SK-N-SH treated with all-trans-retinoic acid at 6 μM for 48 hours (cell line): ENCODE data around the gene TMEM214.
A peak's percentile ranks its signal among the peaks of the same experiment; 100 is the strongest.

ENCODE experiments used
- ATAC-seq: fragments of 200-7000 bp; cut with Tn5 transposase; 3 replicates; pipeline ENCODE4 v1.9.1; 2020; ENCODE audit warnings: mild to moderate bottlenecking, moderate library complexity
- ARNTL ChIP-seq: fragments of 450-650 bp; formaldehyde crosslinking; IDR thresholded peaks from 2 replicates; pipeline ENCODE4 v1.5.0; 2020; ENCODE audit warnings: low read depth, mild to moderate bottlenecking, moderate library complexity, borderline replicate concordance
- CSDC2 ChIP-seq: fragments of 250-450 bp; sonication (Bioruptor Pico); IDR thresholded peaks from 2 replicates; pipeline ENCODE4 v1.5.0; 2020; ENCODE audit warnings: mild to moderate bottlenecking, moderate library complexity
- GLIS3 ChIP-seq: fragments of 250-450 bp; sonication (Bioruptor Pico); IDR thresholded peaks from 2 replicates; pipeline ENCODE4 v1.5.0; 2020; ENCODE audit warnings: mild to moderate bottlenecking, moderate library complexity
- ISL1 ChIP-seq: fragments of 250-450 bp; sonication (Bioruptor Pico); IDR thresholded peaks from 2 replicates; pipeline ENCODE4 v2.1.2; 2022; ENCODE audit warnings: mild to moderate bottlenecking, moderate library complexity
- OSR1 ChIP-seq: fragments of 250-450 bp; sonication (Bioruptor Pico); IDR thresholded peaks from 2 replicates; pipeline ENCODE4 v1.8.0; 2022; ENCODE audit warnings: moderate library complexity, mild to moderate bottlenecking, inconsistent platforms
- PPARA ChIP-seq: fragments of 250-450 bp; sonication (Bioruptor Pico); IDR thresholded peaks from 2 replicates; pipeline ENCODE4 v1.5.0; 2020; ENCODE audit warnings: mild to moderate bottlenecking, borderline replicate concordance
- RARB ChIP-seq: fragments of 250-450 bp; sonication (Bioruptor Pico); IDR thresholded peaks from 2 replicates; pipeline ENCODE4 v1.8.0; 2021; ENCODE audit warnings: mild to moderate bottlenecking, moderate library complexity
- TOX ChIP-seq: fragments of 250-450 bp; sonication (Bioruptor Pico); IDR thresholded peaks from 2 replicates; pipeline ENCODE4 v1.8.0; 2021; ENCODE audit warnings: mild to moderate bottlenecking, moderate library complexity, borderline replicate concordance
- ZC3H10 ChIP-seq: fragments of 250-450 bp; sonication (Bioruptor Pico); IDR thresholded peaks from 2 replicates; pipeline ENCODE4 v1.5.1; 2021; ENCODE audit warnings: mild to moderate bottlenecking, moderate library complexity
- ZNF565 ChIP-seq: fragments of 450-650 bp; formaldehyde crosslinking; conservative IDR thresholded peaks from 2 replicates; pipeline ENCODE4 v1.5.0; 2020; ENCODE audit warnings: low read depth, mild to moderate bottlenecking, moderate library complexity
- ZNF70 ChIP-seq: fragments of 450-650 bp; formaldehyde crosslinking; IDR thresholded peaks from 2 replicates; pipeline ENCODE4 v1.5.0; 2020; ENCODE audit warnings: mild to moderate bottlenecking, moderate library complexity
- ZNF8 ChIP-seq: fragments of 450-650 bp; formaldehyde crosslinking; IDR thresholded peaks from 2 replicates; pipeline ENCODE4 v1.5.0; 2020; ENCODE audit warnings: mild to moderate bottlenecking, moderate library complexity
- TF ChIP-seq, protein P1 (sequence below): fragments of 250-450 bp; sonication (Bioruptor Pico); IDR thresholded peaks from 2 replicates; pipeline ENCODE4 v1.8.0; 2021; ENCODE audit warnings: low read depth, mild to moderate bottlenecking, moderate library complexity, borderline replicate concordance
- TF ChIP-seq, protein P2 (sequence below): fragments of 250-450 bp; sonication (Bioruptor Pico); IDR thresholded peaks from 2 replicates; pipeline ENCODE4 v1.5.0; 2020; ENCODE audit warnings: mild to moderate bottlenecking, moderate library complexity
- TF ChIP-seq, protein P3 (sequence below): fragments of 250-450 bp; sonication (Bioruptor Pico); IDR thresholded peaks from 2 replicates; pipeline ENCODE4 v1.5.1; 2020; ENCODE audit warnings: low read depth, mild to moderate bottlenecking, moderate library complexity
- TF ChIP-seq, protein P4 (sequence below): fragments of 250-450 bp; sonication (Bioruptor Pico); IDR thresholded peaks from 2 replicates; pipeline ENCODE4 v1.5.1; 2021; ENCODE audit warnings: mild to moderate bottlenecking, moderate library complexity

The TMEM214 gene

DNA sequence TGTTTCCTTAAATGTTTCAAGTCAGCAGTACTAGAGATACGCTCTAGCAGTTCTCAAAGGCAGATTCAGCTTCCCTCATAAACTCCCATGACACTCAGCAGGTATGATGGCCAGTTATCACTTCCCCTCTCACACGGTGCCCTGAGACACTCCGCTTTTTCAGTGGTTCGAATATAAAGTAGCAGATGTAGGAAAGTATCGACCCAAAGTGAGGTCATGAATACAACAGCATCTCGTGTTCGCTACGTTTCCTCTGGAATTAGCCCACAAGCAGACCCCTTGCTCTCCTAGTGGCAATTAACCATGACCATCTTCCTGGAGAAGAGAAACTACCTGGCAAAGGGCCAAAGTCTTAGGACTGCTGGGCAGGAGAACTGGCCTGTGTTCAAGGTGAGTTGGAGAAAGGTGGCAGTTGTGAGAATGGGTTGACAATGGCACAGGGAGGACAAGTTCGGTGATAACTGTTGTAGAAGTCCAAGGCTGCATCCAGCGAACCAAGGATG, 9.4 kb downstream of the TMEM214 start (continued):
- TF ChIP-seq, protein P1, sequence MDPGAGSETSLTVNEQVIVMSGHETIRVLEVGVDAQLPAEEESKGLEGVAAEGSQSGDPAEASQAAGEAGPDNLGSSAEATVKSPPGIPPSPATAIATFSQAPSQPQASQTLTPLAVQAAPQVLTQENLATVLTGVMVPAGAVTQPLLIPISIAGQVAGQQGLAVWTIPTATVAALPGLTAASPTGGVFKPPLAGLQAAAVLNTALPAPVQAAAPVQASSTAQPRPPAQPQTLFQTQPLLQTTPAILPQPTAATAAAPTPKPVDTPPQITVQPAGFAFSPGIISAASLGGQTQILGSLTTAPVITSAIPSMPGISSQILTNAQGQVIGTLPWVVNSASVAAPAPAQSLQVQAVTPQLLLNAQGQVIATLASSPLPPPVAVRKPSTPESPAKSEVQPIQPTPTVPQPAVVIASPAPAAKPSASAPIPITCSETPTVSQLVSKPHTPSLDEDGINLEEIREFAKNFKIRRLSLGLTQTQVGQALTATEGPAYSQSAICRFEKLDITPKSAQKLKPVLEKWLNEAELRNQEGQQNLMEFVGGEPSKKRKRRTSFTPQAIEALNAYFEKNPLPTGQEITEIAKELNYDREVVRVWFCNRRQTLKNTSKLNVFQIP: no peak
- TF ChIP-seq RARB (no peak), ZNF565 (no peak)

DNA sequence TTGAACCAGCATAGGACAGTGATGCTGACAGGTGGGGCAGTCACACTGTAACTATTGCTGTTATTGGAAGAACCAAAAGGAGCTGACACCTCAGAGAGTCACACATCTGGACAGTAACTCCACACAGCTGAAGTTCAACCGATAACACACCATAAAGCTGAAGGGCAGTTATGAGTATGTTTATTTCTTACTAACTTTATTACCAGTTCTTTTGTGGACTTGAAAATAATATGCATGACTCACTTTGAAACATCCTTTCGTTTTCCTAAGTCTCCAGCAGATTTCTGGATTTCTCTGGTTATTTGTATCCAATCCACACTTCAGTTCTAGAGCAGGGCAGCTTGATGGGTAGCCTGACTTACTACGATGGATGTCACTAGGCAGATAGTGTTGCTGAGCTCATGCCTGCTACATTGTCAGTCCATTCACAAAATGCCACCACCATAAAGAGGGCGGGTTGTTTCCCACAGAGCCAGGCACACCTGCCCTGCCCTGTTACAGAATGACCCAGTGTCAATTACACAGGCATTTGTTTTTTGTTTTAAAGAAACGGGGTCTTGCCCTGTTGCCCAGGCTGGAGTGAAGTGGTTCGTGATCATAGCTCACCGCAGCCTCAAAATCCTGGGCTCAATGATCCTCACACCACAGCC, 10.3 kb downstream of the TMEM214 start:
- ATAC-seq: peak; percentile 16
- no peak for TF ChIP-seq PPARA (CRISPR knock-in tag)
- no peak for TF ChIP-seq GLIS3
- no peak for TF ChIP-seq ZNF70 (CRISPR knock-in tag)
- no peak for TF ChIP-seq ARNTL
- TF ChIP-seq, protein P2, sequence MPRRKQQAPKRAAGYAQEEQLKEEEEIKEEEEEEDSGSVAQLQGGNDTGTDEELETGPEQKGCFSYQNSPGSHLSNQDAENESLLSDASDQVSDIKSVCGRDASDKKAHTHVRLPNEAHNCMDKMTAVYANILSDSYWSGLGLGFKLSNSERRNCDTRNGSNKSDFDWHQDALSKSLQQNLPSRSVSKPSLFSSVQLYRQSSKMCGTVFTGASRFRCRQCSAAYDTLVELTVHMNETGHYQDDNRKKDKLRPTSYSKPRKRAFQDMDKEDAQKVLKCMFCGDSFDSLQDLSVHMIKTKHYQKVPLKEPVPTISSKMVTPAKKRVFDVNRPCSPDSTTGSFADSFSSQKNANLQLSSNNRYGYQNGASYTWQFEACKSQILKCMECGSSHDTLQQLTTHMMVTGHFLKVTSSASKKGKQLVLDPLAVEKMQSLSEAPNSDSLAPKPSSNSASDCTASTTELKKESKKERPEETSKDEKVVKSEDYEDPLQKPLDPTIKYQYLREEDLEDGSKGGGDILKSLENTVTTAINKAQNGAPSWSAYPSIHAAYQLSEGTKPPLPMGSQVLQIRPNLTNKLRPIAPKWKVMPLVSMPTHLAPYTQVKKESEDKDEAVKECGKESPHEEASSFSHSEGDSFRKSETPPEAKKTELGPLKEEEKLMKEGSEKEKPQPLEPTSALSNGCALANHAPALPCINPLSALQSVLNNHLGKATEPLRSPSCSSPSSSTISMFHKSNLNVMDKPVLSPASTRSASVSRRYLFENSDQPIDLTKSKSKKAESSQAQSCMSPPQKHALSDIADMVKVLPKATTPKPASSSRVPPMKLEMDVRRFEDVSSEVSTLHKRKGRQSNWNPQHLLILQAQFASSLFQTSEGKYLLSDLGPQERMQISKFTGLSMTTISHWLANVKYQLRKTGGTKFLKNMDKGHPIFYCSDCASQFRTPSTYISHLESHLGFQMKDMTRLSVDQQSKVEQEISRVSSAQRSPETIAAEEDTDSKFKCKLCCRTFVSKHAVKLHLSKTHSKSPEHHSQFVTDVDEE (CRISPR knock-in tag): no peak
- TF ChIP-seq ISL1 (CRISPR knock-in tag): no peak
- TF ChIP-seq, protein P1: no peak
- no peak for TF ChIP-seq ZNF565
- TF ChIP-seq, protein P3, sequence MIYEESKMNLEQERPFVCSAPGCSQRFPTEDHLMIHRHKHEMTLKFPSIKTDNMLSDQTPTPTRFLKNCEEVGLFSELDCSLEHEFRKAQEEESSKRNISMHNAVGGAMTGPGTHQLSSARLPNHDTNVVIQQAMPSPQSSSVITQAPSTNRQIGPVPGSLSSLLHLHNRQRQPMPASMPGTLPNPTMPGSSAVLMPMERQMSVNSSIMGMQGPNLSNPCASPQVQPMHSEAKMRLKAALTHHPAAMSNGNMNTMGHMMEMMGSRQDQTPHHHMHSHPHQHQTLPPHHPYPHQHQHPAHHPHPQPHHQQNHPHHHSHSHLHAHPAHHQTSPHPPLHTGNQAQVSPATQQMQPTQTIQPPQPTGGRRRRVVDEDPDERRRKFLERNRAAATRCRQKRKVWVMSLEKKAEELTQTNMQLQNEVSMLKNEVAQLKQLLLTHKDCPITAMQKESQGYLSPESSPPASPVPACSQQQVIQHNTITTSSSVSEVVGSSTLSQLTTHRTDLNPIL (CRISPR knock-in tag): no peak
- TF ChIP-seq OSR1 (CRISPR knock-in tag): no peak
- TF ChIP-seq ZC3H10 (CRISPR knock-in tag): no peak
- no peak for TF ChIP-seq CSDC2 (CRISPR knock-in tag)
- no peak for TF ChIP-seq ZNF8
- no peak for TF ChIP-seq TOX (CRISPR knock-in tag)
- TF ChIP-seq, protein P4, sequence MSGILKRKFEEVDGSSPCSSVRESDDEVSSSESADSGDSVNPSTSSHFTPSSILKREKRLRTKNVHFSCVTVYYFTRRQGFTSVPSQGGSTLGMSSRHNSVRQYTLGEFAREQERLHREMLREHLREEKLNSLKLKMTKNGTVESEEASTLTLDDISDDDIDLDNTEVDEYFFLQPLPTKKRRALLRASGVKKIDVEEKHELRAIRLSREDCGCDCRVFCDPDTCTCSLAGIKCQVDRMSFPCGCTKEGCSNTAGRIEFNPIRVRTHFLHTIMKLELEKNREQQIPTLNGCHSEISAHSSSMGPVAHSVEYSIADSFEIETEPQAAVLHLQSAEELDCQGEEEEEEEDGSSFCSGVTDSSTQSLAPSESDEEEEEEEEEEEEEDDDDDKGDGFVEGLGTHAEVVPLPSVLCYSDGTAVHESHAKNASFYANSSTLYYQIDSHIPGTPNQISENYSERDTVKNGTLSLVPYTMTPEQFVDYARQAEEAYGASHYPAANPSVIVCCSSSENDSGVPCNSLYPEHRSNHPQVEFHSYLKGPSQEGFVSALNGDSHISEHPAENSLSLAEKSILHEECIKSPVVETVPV: no peak

DNA sequence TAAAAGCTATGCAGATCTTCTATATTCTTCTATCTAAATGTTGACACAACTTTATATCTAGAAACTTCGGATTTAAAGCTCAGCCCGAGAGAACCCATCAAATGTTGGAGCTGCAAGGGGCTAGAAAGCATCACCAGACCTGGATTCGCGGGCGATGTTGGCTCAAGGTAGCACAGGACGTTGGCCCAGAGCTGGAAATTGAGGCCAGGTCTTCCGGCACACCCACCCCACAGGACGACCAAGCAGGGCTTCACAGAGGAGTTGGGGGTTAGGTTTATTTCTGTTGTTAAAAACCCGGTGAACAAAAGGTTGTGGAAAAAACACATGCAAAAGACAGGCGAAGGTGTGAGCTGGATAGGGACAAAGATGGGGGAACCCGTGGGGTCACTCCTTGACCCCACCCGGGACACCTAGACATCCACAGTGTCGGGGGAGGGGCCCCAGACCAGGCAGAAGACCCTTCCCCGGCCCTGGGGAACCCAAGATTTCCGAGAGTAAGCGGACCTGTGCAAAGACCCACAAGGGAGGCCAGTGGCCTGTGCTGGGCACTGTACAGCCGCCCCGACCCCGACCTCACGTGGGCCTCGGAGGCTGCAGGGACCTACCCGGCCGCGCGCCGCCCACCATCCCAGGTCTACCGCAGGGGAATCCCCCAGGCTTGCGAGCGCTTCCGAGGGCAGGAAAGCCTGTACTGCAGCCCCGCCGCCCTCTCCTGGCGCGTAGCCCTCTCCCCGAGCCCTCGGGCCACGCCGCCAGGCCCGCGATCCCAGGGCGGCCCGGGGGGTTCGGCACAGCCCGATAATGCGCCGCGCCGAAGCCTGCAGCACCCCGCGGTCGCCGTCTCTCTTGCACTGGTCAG, 16.9 kb downstream of the TMEM214 start:
- peak; percentile 39 for ATAC-seq
- TF ChIP-seq GLIS3: 0 out of 2 replicates have a peak, but pooled peaks have one; percentile 3
- TF ChIP-seq, protein P3 (CRISPR knock-in tag): no peak
